HUES48 (cell line): ENCODE results near the gene SUN5.

Experiments
- H3K27ac ChIP-seq: one replicate; pipeline ENCODE4 v1.7.0; 2013; ENCODE audit warnings: low read depth, low read length, inconsistent platforms
- H3K27me3 ChIP-seq: 2 replicates; pipeline ENCODE4 v1.6.1; 2013; ENCODE audit warnings: mild to moderate bottlenecking, low read length; ENCODE audit not compliant: control insufficient read depth, insufficient read depth
- H3K36me3 ChIP-seq: 2 replicates; pipeline ENCODE4 v1.6.1; 2013; ENCODE audit warnings: low read length; ENCODE audit not compliant: control insufficient read depth, insufficient read depth
- H3K4me1 ChIP-seq: 2 replicates; pipeline ENCODE4 v1.6.1; 2013; ENCODE audit warnings: mild to moderate bottlenecking, low read length; ENCODE audit not compliant: control insufficient read depth, insufficient read depth
- H3K4me3 ChIP-seq: 2 replicates; pipeline ENCODE4 v1.5.1; 2013; ENCODE audit warnings: mild to moderate bottlenecking, low read depth, low read length
- H3K9ac ChIP-seq: 2 replicates; pipeline ENCODE4 v1.6.1; 2013; ENCODE audit warnings: mild to moderate bottlenecking, low read depth, low read length, moderate library complexity
- H3K9me3 ChIP-seq: 2 replicates; pipeline ENCODE4 v1.6.1; 2013; ENCODE audit warnings: low read length; ENCODE audit not compliant: control insufficient read depth, insufficient read depth

Gene SUN5

DNA sequence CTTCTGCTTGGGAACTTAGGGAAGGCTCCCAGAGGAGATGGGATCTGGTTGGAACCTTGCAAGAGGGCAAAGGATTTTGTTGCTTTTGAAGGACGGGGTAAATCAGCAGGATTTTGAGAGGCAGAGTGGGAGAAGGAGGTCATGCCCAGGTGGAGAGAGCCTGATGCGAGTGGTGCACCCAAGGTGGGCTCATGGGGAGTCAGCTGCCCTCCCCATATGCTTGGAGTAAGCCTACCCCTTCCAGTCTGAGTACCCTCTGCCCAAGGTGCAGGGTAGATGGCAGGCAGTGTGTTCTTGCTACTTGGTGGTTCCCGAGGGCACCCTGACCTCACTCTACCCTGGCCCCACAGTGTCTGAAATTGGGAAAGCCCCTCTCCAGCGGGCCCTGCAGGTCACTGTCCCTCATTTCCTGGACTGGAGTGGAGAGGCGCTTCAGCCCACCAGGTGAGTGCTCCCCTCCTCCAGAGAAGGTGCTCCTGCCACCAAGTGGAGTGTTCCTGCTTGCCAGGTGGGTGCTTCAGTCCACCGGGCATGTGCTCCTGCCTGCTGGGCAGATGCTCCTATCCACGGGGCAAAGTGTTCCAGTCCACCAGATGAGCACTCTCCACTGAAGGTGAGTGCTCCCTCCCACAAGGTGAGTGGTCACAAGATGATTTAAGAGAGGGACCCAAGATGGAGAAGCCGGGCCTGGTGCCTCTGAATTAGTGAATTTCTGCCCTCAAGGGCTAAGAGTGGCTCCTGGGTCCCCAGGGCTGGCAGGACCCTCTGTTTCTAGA lies 6.6 kb upstream of the SUN5 start:
- no peak overlapping the region for H3K4me3 ChIP-seq
- no peaks in the 10 kb centered on the region for H3K36me3 ChIP-seq
- H3K27me3 ChIP-seq, result no peaks in the 10 kb centered on the region
- no peaks in the 10 kb centered on the region for H3K9me3 ChIP-seq
- H3K4me1 ChIP-seq, result no peaks in the 10 kb centered on the region
- no peak overlapping the region for H3K9ac ChIP-seq
- H3K27ac ChIP-seq, result no peak overlapping the region

DNA sequence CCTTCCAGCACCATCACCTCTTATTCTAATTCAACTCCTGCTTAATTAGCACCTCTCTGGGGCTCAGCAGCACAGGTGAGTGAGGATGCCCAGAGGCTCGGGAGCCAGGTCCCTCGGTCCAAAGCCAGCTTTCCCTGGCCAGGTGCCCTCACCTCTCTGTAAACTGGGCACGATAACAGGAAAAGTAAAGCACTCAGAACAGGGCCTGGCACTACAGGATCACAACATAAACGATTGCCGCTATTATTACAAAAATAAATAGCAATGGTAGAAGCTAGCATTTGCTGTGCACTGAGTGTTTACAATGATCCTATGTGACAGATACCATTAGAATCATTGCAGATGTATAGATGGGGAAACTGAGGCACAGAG lies 5.9 kb upstream of the SUN5 start:
- Histone ChIP-seq H3K9me3 (no peaks in the 10 kb centered on the region), H3K9ac (no peak overlapping the region), H3K27me3 (no peaks in the 10 kb centered on the region), H3K4me1 (no peaks in the 10 kb centered on the region), H3K27ac (no peak overlapping the region), H3K4me3 (no peak overlapping the region), H3K36me3 (no peaks in the 10 kb centered on the region)

DNA sequence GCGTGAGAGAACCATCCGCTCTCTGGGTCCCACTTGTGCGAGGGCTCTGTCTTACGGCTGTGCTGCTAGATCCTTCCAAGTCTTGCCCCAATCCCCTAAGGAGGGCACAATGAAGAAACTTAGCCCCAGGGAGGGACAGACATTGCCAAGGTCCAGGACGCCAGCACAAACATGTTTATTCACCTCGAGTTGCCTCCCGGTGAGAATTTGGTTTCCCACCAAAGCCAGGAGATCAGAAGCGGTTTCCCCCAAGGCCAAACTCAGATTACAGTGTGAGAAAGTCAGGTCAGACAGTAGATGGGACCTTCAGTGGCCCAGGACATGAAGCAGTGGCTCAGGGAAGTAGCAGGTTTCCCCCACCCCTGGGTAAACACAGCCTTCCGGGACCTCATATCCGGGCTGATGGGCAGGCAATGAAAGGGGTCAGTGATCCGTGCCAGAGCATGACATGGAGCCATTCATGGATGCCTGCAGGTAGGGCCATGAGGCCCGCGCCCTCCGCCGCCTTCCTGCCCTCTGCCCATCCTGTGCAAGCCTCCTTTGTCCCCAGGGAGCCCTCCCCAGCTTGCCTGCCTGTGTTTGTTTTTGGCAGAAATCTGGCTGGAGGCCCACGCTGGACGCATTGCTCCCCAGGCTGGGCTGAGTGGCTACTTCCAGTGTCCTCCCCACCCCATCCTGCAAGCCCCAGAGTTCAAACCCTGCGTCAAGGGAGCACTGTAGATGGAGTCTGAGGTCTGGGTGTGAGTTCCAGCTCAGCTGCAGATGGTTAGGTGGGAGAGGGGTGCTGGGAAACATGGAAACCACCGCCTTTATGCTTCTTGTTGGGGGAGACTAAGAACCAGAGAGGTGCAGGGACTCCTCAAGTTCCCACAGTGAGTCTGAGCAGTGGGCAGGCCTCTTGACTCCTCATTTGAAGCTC lies 5.2 kb upstream of the SUN5 start:
- Histone ChIP-seq H3K36me3 (no peaks in the 10 kb centered on the region), H3K9me3 (no peaks in the 10 kb centered on the region), H3K4me1 (no peaks in the 10 kb centered on the region), H3K27me3 (no peaks in the 10 kb centered on the region), H3K27ac (no peak overlapping the region), H3K9ac (no peak overlapping the region), H3K4me3 (no peak overlapping the region)

DNA sequence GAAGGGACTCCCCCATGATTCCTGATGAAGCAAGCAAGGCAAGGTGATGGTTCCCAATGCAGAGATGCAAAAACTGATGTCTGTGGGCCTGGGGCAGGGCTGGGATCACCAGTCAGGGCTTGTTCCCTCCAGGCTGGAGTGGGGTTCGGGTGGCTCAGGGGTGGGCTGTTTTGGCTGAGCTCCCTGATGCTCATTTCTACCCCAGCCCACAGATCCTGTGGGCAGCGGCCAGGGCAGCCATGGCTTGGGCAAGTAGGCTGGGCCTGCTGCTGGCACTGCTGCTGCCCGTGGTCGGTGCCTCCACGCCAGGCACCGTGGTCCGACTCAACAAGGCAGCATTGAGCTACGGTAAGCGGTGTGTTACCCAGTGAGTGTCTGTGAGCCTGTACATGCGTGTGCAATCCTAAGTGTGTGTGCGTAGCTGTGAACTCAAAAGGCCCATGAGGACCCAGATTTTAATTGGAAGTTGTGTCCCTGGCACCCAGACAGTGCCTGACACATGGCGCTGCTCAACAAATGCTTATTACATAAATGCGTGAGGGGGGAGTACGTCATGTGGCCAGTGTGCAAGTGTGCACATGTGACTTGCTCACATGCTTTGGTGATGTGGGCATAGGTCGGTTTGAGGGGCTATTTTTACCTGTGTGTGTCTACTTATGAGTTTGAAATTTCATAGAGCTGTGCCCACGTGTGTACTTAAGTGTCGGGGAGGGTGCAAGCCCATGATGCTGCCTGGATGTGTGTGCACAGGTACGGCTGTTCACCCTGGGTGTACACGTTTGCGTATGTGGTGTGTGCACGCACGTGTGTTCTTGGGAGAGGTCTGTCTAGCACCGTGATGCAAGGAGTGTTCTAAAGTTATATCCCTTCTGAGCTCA lies 4.3 kb upstream of the SUN5 start:
- no peak overlapping the region for H3K4me3 ChIP-seq
- H3K36me3 ChIP-seq, result no peaks in the 10 kb centered on the region
- no peaks in the 10 kb centered on the region for H3K27me3 ChIP-seq
- no peaks in the 10 kb centered on the region for H3K9me3 ChIP-seq
- no peaks in the 10 kb centered on the region for H3K4me1 ChIP-seq
- no peak overlapping the region for H3K9ac ChIP-seq
- no peak overlapping the region for H3K27ac ChIP-seq

DNA sequence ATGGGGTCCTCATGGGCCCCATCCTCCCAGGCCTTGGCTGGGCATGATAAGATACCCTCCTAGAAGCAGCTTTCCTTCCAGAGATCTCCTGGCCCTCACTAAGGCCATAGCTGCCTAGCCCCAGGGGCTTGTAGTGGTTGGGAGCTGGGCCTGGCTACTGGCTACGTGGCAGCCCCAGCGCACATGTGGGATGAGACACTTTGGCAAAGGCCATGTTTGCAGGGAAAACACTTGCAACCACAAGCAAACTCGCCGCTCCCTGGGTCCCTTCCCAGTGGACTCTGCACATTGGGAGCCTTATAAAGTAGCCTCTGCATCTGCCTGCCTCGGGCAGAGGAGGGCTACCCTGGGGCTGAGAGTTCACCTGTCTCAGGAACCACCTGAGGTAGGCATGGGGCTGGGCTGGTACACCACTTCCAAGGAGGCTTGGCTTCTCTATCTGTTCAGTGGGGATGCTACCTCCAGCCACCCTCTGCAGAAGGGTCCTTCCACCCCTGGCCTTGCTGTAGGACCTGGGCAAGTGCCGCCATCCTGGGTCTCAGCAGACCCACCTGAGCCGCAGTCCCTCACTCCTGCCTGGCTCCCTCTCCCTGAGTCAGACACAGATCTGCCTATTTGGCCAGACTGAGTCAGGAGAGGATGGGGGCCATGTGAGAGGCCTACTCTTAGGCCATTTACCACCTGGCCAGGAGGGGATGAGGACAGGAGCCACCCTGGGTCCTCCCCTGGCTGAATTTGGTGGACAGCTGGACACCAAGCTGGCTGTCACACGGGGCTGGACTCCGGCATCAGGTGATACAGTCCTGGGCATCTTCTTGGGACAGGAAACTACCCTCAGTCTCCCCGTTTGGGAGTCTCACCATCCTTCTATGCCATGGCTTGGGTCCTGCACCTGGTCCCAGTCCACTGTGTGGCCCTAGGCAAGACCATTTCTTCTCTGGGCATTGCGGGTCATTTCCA lies 3.4 kb upstream of the SUN5 start, which contains the start of gene BPIFB2:
Gene BPIFB2, plus strand, starts transcription at position 329 of the 960 bp plus-strand sequence. CDS start 871 bp downstream, outside the sequence.
- Histone ChIP-seq H3K4me3 (no peak within 1 kb of the TSS), H3K27ac (no peak within 1 kb of the TSS), H3K4me1 (no peaks in the 10 kb centered on the region), H3K9me3 (no peaks in the 10 kb centered on the region), H3K27me3 (no peaks in the 10 kb centered on the region), H3K36me3 (no peaks in the 10 kb centered on the region), H3K9ac (no peak within 1 kb of the TSS)

DNA sequence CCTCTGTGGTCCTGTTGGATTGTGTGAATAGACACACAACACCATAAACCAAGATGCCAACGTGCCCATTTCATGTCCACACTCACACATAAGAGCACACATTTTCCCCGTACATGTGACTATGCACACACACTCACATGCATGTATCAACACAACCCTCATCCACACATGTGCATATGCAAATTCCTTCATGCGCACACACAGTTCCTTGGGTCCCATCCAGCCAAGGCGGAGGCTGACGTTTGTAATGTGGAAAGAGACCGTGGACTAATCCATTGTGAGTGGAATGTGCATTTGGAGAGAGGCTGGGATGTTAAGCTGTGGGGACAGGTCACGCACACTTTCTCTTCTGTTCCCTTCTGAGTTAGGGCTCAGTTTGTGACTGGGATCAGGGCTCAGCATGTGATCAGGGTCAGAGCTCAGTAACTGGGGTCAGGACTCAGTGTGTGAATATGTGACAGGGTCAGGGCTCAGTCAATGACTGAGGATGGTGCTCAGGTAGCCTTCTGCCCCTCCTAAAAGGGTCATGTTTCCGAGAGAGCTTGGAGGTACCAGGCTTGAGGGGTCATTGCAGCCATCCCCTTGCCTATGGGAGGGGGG lies 2.6 kb upstream of the SUN5 start:
- Histone ChIP-seq H3K4me3 (no peak overlapping the region), H3K27ac (no peak overlapping the region), H3K9ac (no peak overlapping the region), H3K9me3 (no peaks in the 10 kb centered on the region), H3K27me3 (no peaks in the 10 kb centered on the region), H3K36me3 (no peaks in the 10 kb centered on the region), H3K4me1 (no peaks in the 10 kb centered on the region)

DNA sequence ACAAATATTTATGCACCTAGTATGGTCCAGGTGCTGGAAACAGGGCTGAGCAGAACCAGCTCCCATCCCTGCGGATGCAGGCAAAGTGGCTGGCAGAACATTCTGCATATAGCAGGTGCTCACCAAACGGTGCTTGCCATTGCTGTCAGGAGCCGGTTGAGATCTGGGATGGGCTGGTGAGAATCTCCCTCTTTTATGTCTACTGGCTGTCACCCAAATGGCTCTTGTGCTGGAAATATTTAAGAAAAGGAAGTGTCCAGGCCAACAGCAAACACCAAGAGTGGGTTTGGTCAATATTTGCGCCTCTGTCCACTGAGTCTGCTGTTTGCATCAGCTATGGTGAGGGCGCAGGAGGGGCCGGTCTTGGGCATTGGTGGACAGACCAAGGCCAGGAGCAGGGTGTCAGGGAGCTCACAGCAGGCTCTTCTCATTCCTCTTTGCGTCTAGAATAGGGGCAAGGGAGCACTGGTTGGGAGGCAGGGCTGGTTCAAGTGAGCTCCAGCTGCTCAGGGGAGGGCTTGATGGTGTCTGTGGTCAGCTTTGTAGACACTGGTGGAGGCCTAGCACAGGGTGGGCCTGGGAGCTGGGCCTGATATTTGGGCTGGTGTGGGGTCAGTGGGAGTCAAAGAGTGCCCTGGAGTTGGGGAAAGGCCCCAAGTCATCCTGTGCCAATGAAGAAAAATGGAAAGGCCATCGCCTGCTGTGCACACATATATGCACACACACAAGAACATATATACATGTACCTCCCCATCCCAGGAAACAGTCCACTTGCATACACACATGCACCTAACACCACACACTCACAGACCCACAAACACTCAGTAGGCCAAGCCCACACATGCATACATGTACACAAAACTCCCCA lies 1.9 kb upstream of the SUN5 start:
- Histone ChIP-seq H3K4me1 (no peaks in the 10 kb centered on the region), H3K9me3 (no peaks in the 10 kb centered on the region), H3K4me3 (no peak overlapping the region), H3K36me3 (no peaks in the 10 kb centered on the region), H3K27me3 (no peaks in the 10 kb centered on the region), H3K27ac (no peak overlapping the region), H3K9ac (no peak overlapping the region)

DNA sequence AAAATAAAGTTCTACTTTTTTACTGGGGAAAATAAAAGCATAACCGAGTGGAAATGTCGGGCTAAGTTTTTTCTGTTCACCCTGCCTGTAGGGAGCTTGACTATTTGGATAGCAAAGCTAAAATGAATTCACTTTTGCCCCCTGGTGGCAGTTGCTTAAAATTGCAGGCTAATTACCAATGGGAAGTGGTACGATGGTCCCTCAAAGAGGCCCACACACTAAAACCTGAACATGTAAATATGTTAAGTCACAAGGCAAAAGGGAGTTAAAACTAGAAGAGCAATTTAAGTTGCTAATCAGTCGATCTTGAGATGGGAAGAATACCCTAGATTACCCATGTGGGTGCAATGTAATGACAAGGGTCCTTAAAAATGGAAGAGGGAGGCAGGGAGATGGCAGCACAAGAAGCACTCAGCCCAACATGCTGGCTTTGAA lies 916 bp upstream of the SUN5 start:
- no peak overlapping the region for H3K27ac ChIP-seq
- H3K9me3 ChIP-seq, result no peaks in the 10 kb centered on the region
- no peaks in the 10 kb centered on the region for H3K4me1 ChIP-seq
- H3K36me3 ChIP-seq, result no peaks in the 10 kb centered on the region
- H3K9ac ChIP-seq, result no peak overlapping the region
- no peak overlapping the region for H3K4me3 ChIP-seq
- H3K27me3 ChIP-seq, result no peaks in the 10 kb centered on the region; the same call in 1 of the 2 replicates

DNA sequence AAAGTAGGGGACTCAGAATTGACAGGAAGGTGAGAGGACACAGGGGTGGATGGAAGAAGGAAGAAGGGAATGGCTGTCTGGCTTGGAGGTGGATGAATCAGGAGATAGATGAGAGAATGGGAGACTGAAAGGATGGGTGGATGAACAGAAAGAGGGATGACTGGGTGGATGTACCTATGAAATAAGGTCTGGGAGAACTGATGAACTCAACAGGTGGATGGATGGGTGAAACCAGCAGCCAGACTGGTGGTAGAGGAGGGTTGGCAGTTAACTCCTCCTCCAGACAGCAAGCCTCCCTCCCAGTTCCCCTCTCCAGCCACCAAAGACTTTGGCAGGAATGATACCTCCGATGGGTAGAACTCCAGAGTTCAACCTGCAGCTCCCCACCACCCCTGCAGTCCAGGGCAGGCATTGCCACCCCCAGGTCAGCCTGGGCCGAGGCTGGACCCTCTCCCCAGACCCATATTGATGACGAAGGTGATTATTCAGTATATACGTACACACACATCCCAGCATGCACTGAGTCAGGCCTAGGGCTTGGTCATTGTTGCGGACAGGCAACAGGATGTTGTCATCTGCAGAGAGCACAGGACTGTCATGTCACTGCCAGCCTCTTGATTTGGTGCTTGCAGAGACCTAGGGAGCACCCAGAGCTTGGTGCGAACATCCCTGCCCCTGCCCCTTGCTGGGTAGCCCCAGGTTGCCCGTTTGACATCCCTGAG lies 2.0 kb downstream of the SUN5 start:
- Histone ChIP-seq H3K9ac (no peak overlapping the region), H3K27ac (no peak overlapping the region), H3K9me3 (no peaks in the 10 kb centered on the region), H3K27me3 (no peaks in the 10 kb centered on the region; the same call in 1 of the 2 replicates), H3K4me1 (no peaks in the 10 kb centered on the region), H3K36me3 (no peaks in the 10 kb centered on the region), H3K4me3 (no peak overlapping the region)
